GM21576 (cell line): ENCODE measurements around the gene DNMT1.

Experiments
- ATAC-seq: cut with Tn5 transposase; IDR thresholded peaks from one replicate; pipeline ENCODE4 v1.9.1; 2021; ENCODE audit warnings: mild to moderate bottlenecking, moderate library complexity; ENCODE audit not compliant: unreplicated experiment

DNMT1 gene

DNA sequence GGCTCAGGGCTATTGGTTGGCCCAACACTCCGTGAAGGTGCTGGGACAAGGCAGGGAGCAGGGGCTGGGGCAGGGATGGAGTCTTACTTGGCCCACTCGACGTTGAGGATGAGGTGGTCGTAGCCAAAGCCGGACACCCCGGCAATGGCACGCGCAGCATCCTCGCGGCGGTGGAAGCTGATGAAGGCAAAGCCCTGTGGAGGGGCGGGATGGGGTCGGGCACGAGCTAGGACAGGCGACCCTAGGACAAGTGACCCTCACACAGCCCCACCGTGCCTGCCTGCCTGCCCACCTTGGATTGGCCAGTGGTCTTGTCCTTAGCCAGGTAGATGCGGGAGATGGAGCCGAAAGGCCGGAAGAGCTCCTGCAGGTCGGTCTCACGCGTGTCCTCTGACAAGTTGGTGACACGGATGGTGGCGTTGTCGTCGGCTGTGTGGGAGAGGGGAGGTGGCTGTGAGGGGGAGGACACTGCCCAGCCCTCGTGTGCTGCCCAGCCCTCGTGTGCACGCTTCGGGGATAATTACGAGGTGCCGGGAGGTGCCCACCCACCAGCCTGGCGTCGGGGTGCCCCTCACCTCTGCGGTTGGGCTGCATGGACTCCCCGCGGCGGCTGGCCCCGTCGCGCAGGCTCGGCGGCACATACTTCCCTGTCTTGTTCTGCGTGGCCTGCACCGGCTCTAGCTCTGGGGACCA lies 79.2 kb downstream of the DNMT1 start:
- no peak for ATAC-seq

DNA sequence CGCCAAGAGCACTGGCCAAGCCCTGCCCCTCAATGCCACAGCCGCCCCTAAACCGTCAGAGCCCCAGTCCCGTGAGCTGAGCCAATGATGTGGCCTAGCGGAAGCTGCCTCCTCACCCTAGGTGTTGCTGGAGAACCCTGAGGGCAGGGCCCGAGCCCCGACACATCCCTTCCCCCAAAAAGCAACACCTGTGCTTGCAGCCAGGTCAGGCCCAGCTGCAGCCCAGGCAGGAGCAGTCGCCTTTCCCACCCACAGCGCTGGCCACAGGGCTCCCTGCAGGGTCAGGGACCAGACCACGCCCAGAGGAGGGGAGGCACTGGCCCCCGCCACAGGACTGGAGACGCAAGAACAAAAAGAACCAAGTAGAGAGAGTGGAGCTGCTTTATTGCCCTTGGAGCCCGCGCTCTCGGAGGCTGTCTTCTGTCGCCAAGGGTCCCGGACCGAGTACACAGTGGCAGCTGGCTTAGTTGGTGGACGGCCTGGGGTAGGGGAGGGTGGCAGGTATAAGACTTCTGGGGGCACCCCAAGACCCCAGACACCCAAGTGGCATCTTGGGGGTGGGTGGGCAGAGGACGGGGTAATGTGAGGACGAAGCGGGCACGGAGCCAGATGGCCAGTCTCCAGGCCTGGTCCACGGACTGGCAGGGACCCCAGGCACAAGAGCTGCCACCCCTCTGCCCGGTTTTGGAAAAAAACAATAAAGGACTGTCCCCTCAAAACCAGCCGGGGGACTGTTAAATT lies 79.9 kb downstream of the DNMT1 start:
- no peak for ATAC-seq

DNA sequence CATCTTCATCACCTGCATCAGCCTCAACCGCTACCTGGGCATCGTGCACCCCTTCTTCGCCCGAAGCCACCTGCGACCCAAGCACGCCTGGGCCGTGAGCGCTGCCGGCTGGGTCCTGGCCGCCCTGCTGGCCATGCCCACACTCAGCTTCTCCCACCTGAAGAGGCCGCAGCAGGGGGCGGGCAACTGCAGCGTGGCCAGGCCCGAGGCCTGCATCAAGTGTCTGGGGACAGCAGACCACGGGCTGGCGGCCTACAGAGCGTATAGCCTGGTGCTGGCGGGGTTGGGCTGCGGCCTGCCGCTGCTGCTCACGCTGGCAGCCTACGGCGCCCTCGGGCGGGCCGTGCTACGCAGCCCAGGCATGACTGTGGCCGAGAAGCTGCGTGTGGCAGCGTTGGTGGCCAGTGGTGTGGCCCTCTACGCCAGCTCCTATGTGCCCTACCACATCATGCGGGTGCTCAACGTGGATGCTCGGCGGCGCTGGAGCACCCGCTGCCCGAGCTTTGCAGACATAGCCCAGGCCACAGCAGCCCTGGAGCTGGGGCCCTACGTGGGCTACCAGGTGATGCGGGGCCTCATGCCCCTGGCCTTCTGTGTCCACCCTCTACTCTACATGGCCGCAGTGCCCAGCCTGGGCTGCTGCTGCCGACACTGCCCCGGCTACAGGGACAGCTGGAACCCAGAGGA lies 80.6 kb downstream of the DNMT1 start:
- no peak for ATAC-seq

DNA sequence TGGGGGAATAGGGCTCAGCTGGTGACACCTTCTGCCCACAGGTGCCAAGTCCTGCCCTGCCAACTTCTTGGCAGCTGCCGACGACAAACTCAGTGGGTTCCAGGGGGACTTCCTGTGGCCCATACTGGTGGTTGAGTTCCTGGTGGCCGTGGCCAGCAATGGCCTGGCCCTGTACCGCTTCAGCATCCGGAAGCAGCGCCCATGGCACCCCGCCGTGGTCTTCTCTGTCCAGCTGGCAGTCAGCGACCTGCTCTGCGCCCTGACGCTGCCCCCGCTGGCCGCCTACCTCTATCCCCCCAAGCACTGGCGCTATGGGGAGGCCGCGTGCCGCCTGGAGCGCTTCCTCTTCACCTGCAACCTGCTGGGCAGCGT lies 81.2 kb downstream of the DNMT1 start:
- no peak for ATAC-seq

DNA sequence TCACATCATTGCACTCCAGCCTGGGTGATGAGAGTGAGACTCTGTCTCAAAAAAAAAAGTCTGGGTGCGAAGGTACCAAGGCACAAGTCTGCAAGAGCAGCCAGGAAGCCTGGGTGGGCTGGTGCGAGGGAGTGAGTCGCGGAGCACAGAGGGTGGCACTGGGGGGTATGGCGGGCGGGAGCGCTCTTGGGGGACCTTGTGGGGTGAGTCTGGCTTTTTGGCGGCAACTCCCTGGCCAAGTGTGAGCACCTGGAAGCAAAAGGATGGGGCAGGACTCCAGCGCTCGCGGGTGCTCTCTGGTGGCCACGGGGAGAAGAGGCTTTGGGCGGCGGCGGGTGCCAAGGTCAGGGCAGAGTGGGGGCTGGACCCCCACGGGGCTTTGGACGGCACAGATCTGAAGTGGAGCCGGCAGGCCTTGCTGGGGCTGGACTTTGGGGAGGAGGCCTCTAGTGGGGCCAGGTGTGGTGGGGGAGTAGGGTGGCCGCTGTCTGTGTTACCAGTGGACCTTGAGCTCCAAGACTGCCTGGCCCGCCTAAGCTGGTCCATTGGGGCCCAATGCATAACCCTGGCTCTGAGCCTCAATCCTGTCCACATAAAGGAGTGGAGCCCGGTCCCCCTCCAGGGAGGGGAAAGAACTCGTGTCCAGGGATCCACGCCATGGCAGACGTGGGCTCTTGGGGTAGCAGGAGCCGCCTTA lies 81.7 kb downstream of the DNMT1 start:
- ATAC-seq, result no peak

DNA sequence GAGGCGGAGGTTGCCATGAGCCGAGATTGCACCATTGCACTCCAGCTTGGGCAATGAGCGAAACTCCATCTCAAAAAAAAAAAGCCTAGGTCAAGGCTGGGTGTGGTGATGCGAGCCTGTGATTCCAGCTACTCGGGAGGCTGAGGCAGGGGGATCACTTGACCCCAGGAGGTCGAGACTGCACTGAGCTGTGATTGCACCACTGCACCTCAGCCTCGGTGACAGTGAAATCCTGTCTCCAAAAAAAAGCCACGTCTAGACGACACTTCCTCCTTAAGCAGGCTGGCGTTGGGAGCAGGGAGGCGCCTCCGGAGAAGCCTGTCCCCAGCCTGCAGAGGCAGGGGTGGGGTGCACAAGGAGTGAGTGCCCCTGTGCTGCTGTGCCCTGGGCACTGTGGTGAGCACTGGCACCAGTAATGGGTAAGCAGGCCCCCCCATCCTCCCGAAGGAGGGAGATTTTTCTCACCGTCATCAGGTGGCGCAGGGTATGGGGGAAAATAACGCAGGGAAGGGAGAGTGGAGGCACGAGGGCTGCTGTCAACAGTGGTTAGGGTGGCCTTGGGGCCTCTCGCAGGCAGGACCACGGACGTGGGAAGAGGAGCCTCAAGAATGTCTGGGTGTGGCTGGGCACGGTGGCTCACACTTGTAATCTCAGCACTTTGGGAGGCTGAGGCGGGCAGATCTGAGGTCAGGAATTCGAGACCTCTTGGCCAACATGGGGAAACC lies 82.6 kb downstream of the DNMT1 start:
- ATAC-seq, result no peak

DNA sequence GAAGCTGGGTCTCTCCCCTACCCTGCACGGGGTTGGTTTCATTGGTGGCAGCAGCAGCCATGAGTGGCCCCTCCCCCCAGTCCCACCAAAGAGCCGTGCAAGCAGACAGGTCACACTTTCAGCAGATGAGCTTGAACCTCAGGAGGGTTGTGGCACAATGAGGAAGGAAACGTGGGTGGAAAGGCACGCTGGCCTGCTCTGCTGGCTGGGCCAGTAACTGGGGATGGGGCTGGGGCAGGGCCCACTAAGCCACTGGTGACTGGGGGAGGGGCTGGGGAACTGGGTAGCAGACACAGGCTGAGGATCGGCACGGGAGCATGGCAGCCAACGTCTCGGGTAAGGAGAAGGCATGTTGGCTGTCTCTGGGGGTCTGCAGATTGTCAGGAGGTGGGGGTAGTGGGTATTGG lies 83.3 kb downstream of the DNMT1 start, which contains the start of gene P2RY11:
Gene P2RY11, plus strand, starts transcription at position 289 of the 407 bp plus-strand sequence. Its CDS starts 29 bp downstream, at position 318.
- no peak for ATAC-seq

DNA sequence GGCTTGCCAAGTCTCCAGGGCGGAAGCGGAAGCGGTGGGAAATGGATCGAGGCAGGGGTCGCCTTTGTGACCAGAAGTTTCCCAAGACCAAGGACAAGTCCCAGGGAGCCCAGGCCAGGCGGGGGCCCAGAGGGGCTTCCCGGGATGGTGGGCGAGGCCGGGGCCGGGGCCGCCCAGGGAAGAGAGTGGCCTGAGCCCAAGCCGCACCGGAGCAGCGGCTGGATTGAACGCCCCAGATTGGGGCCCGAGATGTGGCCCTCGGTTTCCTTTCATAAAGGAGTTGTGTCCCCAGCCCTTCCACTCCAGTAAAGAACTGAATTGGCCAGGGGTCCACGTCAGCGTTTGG lies 83.8 kb downstream of the DNMT1 start:
- no peak for ATAC-seq

DNA sequence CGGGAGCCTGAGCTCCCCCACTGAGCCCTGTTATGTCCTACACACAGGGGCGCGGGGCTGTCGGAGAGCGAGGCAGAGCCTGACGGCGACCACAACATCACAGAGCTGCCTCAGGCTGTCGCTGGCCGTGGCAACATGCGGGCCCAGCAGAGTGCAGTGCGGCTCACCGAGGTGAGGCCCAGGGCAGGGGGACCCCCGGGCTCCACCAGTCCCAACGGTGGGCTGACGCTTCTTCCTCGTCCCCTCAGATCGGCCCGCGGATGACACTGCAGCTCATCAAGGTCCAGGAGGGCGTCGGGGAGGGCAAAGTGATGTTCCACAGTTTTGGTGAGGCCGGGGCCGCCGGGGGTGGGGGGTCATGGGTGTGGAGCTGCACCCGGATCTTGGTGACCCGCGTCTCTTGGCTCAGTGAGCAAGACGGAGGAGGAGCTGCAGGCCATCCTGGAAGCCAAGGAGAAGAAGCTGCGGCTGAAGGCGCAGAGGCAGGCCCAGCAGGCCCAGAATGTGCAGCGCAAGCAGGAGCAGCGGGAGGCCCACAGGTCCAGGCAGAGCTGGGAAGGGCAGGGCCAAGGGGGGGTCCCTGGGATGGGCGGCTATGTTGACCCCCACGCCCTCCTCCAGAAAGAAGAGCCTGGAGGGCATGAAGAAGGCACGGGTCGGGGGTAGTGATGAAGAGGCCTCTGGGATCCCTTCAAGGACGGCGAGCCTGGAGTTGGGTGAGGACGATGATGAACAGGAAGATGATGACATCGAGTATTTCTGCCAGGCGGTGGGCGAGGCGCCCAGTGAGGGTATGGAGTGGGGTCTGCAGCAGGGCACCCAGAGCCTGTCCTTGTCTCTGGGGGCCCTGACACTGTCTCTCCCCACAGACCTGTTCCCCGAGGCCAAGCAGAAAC lies 84.4 kb downstream of the DNMT1 start:
- ATAC-seq, result no peak

DNA sequence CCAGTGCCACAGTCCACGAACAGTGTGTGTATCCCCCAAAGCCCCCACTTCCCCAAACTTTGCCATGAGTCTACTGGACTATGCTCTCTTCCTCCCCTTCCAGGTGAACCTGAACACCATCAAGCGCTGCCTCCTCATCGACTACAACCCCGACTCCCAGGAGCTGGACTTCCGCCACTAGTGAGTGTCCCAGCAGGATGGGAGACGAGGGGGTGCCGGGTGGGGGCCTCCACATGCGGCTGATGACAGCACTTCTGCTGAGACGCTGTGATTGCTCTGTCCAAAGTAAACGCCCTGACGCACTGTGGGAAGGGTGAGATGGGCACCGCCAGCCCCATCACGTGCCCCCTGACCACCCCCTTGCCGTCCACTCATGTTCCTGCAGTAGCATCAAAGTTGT lies 85.2 kb downstream of the DNMT1 start:
- no peak for ATAC-seq

DNA sequence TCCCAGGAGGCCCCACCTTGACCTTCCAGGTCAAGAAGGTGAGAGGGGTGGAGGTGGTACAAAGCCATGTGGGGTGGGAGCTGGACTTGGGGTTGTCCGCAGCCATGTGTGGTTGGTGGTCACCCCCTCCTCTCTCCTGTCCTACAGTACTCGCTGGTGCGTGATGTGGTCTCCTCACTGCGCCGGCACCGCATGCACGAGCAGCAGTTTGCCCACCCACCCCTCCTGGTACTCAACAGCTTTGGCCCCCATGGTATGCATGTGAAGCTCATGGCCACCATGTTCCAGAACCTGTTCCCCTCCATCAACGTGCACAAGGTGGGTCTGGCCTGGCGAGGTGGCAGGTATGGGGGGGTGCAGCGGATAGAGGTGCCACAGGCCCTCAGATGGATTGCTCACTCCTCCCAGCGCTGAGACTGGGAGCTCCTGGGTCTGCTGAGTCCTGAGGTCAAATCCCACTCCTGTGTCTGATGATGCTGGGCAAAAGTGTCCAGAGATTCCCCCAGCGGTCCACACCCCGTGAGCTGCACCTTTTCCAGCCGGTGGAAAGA lies 86.9 kb downstream of the DNMT1 start:
- no peak for ATAC-seq

DNA sequence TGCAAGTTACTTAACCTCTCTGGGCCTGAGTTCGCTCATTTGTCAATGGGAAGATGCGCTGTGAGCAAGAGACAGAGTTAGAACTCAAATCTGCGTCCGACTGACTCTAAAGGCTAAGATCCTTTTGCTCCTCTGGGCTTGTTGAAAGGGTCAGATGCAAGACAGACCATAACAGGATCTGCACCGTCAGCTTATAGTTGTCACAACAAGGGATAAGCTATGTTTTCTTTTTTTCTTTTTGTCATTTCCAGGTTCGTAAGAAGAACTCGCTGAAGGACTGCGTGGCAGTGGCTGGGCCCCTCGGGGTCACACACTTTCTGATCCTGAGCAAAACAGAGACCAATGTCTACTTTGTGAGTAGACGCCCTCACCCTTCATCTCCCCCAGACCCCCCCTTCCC lies 87.5 kb downstream of the DNMT1 start:
- ATAC-seq, result no peak

DNA sequence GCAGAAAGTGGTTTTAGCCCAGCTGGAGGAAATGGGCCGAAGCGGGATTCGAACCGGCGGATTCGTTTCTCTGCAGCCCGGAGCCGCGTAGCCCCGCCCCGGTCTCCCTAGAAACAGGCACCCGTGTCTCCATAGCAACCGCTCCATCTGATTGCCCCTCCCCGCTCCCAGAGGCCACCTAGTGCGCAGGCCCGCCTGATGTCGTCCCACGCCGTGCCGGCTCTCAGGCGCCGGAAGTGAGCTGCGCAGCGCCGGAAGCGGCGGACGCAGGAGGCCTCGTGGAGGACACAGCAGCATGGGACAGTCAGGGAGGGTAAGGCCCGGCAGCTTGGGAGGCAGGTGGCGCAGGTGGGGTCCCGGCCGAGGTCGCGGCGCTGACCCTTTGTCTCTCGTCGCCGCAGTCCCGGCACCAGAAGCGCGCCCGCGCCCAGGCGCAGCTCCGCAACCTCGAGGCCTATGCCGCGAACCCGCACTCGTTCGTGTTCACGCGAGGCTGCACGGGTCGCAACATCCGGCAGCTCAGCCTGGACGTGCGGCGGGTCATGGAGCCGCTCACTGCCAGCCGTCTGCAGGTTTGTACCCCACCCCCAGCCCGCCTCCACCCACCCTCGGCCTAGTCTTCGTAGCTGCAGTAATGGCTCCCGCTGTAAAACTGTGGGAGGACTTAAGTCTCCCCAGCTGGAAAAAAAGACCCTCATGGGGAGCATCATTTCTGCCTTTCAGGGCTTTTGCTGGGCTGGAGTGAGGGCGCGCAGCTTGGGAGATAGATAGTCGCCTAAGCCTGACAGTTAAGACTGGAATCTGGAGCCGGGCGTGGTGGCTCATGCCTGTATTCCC lies 88.4 kb downstream of the DNMT1 start, which contains the start of gene PPAN:
Gene PPAN, plus strand, starts transcription at position 263 of the 837 bp plus-strand sequence. Its CDS starts 33 bp downstream, at position 296.
- ATAC-seq, result peak; percentile 42

DNA sequence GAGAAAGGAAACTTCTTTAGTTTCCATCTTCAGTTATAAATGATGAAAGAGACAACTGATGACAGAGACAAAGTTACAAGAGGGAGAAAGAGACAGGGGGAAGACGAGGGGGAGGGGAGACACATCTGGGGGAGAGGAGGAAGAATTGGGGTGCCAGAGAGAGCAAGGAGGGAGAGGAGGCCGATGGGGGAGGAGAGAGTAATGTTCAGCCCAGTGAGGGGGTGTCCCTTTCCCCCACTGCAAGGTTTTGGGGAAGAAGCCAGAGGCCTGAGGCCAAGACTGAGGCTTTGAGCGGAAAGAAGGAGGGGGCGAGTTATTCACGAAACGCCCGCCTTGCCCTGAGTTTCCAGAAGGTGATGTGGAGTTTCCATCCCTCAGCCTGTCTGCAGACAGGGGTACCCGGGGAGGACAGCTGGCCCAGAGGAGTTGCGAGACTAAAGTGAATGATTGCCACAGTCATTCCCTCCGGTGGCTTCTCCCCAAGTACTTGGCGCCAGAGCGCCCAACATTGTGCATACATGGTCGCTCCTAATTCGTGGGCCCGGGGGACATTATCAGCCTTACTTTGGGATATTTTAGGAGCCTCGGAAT lies 89.1 kb downstream of the DNMT1 start:
- no peak for ATAC-seq

DNA sequence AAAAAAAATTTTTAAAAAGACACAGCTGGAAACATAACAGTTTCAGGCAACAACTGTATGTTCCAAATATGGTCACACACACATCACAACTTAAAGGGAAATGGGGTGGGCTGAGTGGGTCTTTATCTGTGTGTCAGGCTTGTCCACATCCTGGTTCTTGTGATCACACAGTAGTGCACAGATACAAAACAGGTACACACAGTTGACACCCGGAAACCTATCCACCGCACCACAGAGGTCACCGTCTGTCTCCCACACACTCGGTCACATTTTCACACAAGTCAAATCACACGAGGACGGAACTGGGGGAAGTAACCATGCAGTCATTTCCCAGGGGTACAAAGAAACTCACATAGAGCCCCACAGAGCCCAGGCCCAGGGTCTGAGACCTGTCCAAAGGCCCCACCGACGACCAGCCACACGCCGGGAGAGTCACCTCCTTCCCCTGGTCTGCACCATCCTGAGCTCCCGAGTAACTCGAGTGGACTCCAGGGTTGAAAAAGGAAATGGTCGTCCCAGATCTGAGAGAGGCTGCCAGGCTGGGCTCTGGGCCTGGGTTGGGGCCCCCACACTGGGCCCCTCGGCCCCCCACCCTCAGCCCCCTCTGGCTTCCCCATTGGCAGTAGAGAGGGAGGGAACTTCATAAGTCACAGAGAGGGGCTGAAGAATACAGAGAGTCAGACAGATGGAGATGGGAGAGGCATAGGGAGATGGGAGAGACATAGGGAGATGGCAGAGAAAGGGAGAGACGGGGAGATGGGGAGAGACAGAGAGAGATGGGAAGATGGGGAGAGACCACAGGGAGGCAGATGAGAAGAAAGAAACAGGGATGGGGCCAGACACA lies 89.9 kb downstream of the DNMT1 start:
- peak; percentile 44 for ATAC-seq

DNA sequence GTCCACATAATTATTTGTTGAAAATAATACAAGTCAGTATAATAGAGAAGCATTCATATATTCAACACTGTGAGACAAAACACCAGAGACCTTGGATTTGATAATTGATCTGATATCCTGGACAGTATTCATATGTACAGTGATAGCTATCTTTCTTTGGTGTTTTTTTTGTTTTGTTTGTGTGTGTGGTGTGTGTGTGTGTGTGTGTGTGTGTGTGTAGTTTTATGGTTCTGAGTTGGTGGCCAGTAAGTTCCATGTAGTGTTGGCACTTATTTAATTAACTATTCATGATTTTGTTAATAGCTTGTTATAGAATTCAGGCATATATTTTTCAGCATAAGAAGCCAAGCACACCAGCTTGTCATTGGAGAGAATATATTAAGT lies 90.6 kb downstream of the DNMT1 start:
- ATAC-seq, result no peak

DNA sequence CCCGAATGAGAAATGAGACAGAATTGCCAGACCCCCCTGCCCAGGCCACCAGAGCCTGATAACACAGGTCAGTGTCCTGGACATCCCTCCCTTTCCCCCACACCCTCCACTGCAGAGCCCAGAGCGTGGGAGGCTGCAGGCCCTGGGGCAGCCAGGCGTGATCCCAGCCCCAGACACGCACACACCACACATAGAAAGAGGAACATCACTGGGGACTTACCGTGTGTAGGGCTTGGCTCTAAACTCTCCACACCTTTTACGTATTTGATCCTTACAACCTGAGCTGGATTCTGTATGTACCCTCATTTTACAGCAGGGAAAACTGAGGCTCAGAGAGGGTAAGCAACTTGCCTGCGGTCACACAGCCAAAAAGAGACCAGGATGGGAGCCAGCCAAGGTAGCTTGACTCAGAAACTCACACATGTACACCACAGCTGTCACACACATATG lies 91.9 kb downstream of the DNMT1 start:
- peak; percentile 28 for ATAC-seq
